ENCODE results near the gene KAT8. TPM values are rescaled to one million over a fixed set of nuclear protein-coding genes. Genes with fewer than 3 reads are reported as not detected.

The KAT8 gene
- total and polyA plus RNA-seq, 9 of the 15 experiments (the other 6 are each of a cell fraction or from before 2014, with no cell fraction given): 10.0 to 98.5 (median 76.4) TPM

- ChIA-PET POLR2A (interaction anchor here (0.6 to 5.0 kb wide), 6 partner anchors 8 to 156 kb away, joined by 3 to 44 read pairs (median 6); partner anchors contain the start of genes FUS and KAT8), CTCF (ENCODE audit: low intra/inter-chr PET ratio) (no interaction called here)
- Histone ChIP-seq H2AFZ (ENCODE audit: low read depth, low read length) (no peak overlapping the region), H3K9me1 (ENCODE audit: control insufficient read depth, insufficient read depth, low read length) (no peaks in the 10 kb centered on the region), H3K27me3 (ENCODE audit: control insufficient read depth in 2 of 2, insufficient read depth in 2 of 2, low read length in 2 of 2) (no peaks in the 10 kb centered on the region), H3K27ac (ENCODE audit: extremely low read depth, low read depth, low read length) (peak overlapping the region; percentile 90; the same call in 1 of the 3 replicates), H3K79me2 (ENCODE audit: control insufficient read depth, insufficient read depth, low read length) (no peaks in the 10 kb centered on the region), H3K4me2 (ENCODE audit: insufficient read depth, low read length) (no peak overlapping the region), H3K9ac (ENCODE audit: insufficient read depth in 1 of 2, low read depth in 2 of 2, low read length in 2 of 2) (peak overlapping the region in 1 of 2 experiments; percentile 87; a peak in 2 of 4 replicates), H3K9me3 (replicated peaks; ENCODE audit: control insufficient read depth, insufficient read depth, low read depth, low read length) (no peaks in the 10 kb centered on the region), H3K36me3 (ENCODE audit: control insufficient read depth, insufficient read depth, low read length) (peaks cover 71% of the 10 kb centered on the region), H4K20me1 (replicated peaks; ENCODE audit: control insufficient read depth, insufficient read depth, low read length) (no peaks in the 10 kb centered on the region), H3K4me3 (no peak overlapping the region), H3K4me1 (replicated peaks in 1 of 2; ENCODE audit: control insufficient read depth in 2 of 2, insufficient read depth in 2 of 2, low read length in 2 of 2) (peaks cover 22 to 52% of the 10 kb centered on the region in 2 experiments)
- no peak for DNase-seq (ENCODE audit: extremely low read depth in 1 of 4, low spot score in 3 of 4)
- 93% methylated on average over 10 of the region's 13 CpGs for WGBS (ENCODE audit: insufficient coverage, low coverage, missing lambda C conversion rate)
- no peak for ATAC-seq
- BruUV-seq (replicated peaks): no TSS peak
- intact Hi-C loops (cut with micrococcal nuclease): no loop called here
- in situ Hi-C loops (cut with MboI): no loop called here
- no peak for FAIRE-seq
- TF ChIP-seq TAF7 (tag; IDR thresholded peaks at IDR 0.05) (no peak), RBM17 (IDR thresholded peaks at IDR 0.05; ENCODE audit: borderline replicate concordance, low read depth, low read length) (no peak), U2AF2 (optimal IDR thresholded peaks at IDR 0.05; ENCODE audit: low read depth, low read length) (no peak), NR2F6 (CRISPR knock-in tag; IDR thresholded peaks at IDR 0.05) (no peak), NELFE (IDR thresholded peaks at IDR 0.05; ENCODE audit: insufficient read depth, insufficient read length) (no peak), SREBF1 (IDR thresholded peaks at IDR 0.05; ENCODE audit: borderline replicate concordance, low read depth, low read length) (no peak), ZNF699 (CRISPR knock-in tag; IDR thresholded peaks at IDR 0.05; ENCODE audit: insufficient replicate concordance) (no peak), HNRNPLL (IDR thresholded peaks at IDR 0.05; ENCODE audit: low read depth, low read length, poor library complexity, severe bottlenecking) (no peak), ZNF449 (CRISPR knock-in tag; IDR thresholded peaks at IDR 0.05) (no peak), ZNF584 (CRISPR knock-in tag; IDR thresholded peaks at IDR 0.05; ENCODE audit: low read depth) (no peak), SRSF7 (optimal IDR thresholded peaks at IDR 0.05; ENCODE audit: low read depth, low read length) (no peak)
- TF ChIP-seq, protein P1, sequence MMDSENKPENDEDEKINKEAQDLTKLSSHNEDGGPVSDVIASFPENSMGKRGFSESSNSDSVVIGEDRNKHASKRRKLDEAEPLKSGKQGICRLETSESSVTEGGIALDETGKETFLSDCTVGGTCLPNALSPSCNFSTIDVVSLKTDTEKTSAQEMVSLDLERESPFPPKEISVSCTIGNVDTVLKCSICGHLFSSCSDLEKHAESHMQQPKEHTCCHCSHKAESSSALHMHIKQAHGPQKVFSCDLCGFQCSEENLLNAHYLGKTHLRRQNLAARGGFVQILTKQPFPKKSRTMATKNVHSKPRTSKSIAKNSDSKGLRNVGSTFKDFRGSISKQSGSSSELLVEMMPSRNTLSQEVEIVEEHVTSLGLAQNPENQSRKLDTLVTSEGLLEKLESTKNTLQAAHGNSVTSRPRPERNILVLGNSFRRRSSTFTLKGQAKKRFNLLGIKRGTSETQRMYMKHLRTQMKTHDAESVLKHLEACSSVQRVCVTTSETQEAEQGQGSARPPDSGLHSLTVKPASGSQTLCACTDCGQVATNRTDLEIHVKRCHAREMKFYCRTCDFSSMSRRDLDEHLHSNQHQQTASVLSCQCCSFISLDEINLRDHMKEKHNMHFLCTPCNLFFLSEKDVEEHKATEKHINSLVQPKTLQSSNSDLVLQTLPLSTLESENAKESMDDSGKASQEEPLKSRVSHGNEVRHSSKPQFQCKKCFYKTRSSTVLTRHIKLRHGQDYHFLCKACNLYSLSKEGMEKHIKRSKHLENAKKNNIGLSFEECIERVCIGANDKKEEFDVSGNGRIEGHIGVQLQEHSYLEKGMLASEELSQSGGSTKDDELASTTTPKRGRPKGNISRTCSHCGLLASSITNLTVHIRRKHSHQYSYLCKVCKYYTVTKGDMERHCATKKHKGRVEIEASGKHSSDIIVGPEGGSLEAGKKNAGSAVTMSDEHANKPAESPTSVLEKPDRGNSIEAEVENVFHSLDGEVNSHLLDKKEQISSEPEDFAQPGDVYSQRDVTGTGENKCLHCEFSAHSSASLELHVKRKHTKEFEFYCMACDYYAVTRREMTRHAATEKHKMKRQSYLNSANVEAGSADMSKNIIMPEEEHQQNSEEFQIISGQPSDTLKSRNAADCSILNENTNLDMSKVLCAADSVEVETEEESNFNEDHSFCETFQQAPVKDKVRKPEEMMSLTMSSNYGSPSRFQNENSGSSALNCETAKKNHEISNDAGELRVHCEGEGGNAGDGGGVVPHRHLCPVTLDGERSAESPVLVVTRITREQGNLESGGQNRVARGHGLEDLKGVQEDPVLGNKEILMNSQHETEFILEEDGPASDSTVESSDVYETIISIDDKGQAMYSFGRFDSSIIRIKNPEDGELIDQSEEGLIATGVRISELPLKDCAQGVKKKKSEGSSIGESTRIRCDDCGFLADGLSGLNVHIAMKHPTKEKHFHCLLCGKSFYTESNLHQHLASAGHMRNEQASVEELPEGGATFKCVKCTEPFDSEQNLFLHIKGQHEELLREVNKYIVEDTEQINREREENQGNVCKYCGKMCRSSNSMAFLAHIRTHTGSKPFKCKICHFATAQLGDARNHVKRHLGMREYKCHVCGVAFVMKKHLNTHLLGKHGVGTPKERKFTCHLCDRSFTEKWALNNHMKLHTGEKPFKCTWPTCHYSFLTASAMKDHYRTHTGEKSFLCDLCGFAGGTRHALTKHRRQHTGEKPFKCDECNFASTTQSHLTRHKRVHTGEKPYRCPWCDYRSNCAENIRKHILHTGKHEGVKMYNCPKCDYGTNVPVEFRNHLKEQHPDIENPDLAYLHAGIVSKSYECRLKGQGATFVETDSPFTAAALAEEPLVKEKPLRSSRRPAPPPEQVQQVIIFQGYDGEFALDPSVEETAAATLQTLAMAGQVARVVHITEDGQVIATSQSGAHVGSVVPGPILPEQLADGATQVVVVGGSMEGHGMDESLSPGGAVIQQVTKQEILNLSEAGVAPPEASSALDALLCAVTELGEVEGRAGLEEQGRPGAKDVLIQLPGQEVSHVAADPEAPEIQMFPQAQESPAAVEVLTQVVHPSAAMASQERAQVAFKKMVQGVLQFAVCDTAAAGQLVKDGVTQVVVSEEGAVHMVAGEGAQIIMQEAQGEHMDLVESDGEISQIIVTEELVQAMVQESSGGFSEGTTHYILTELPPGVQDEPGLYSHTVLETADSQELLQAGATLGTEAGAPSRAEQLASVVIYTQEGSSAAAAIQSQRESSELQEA (IDR thresholded peaks at IDR 0.05; ENCODE audit: low read depth): no peak
Measured at GRCh38 chr16:31127182-31127581, 9.7 kb downstream of the KAT8 start.
